Colonic mucosa (tissue), 4 donors: ENCODE measurements around the gene ATP4A. TPM values are rescaled to one million over a fixed set of nuclear protein-coding genes. Genes with fewer than 3 reads are reported as not detected.

Experiments used
- DNase-seq: peaks from one replicate; pipeline ENCODE4 v3.0.0-alpha.2; 2020
- H3K27ac ChIP-seq: fragments of 200-600 bp; one replicate; pipeline ENCODE4 v1.8.0; 2021
- H3K27me3 ChIP-seq: fragments of 200-600 bp; one replicate; pipeline ENCODE4 v1.8.0; 2021
- H3K36me3 ChIP-seq: fragments of 200-600 bp; one replicate; pipeline ENCODE4 v1.8.0; 2021
- H3K4me1 ChIP-seq: fragments of 200-600 bp; one replicate; pipeline ENCODE4 v1.8.0; 2021; ENCODE audit warnings: mild to moderate bottlenecking
- H3K4me3 ChIP-seq: fragments of 200-600 bp; one replicate; pipeline ENCODE4 v1.8.0; 2021
- H3K9ac ChIP-seq, 2 donors: one replicate each; pipeline ENCODE4 v1.7.0; 2013; ENCODE audit warnings: control low read depth in 2 of 2, low read depth in 2 of 2, low read length in 2 of 2
- H3K9me3 ChIP-seq: fragments of 200-600 bp; one replicate; pipeline ENCODE4 v1.8.0; 2021
- CTCF ChIP-seq: fragments of 200-600 bp; IDR thresholded peaks from one replicate; pipeline ENCODE4 v1.8.0; 2022; ENCODE audit warnings: antibody characterized with exemption, mild to moderate bottlenecking
- intact Hi-C: fragments of 100-400 bp; cut with DNase I; formaldehyde crosslinking; loops from one replicate; pipeline ENCODE4 v1.14.1; 2022
- total RNA-seq, 2 donors: library from RNA; stranded (reverse); fragmentation: NEBNext Ultra II Directional in 1 of 2; extraction: Animal tissue kit (Norgen Biotek cat#: 25700) in 1 of 2; gene quantifications; one replicate each; pipeline ENCODE4 v1.2.1, GENCODE V29; 2021
- donor health status: healthy.
- donor health status: DM: no; HTN: no; CAD: no.
- donor health status: DM: no; HTN: no; CAD: no.

The ATP4A gene
- total RNA-seq, 2 donors from 2014 or later, result not detected

GRCh38 chr19:35502751-35503150, 60.7 kb downstream of the ATP4A start:
- intact Hi-C loops, result no loop called here
- Histone ChIP-seq H3K4me3 (no peak overlapping the region), H3K36me3 (no peaks in the 10 kb centered on the region), H3K27ac (no peak overlapping the region), H3K27me3 (no peaks in the 10 kb centered on the region), H3K4me1 (no peaks in the 10 kb centered on the region), H3K9ac (no peak overlapping the region), H3K9me3 (no peaks in the 10 kb centered on the region)
- no peak for DNase-seq
- no peak for TF ChIP-seq CTCF

GRCh38 chr19:35501684-35502083, 61.8 kb downstream of the ATP4A start:
- Histone ChIP-seq H3K27me3 (no peaks in the 10 kb centered on the region), H3K36me3 (no peaks in the 10 kb centered on the region), H3K9ac (no peak overlapping the region), H3K9me3 (no peaks in the 10 kb centered on the region), H3K27ac (no peak overlapping the region), H3K4me1 (no peaks in the 10 kb centered on the region), H3K4me3 (no peak overlapping the region)
- TF ChIP-seq CTCF, result no peak
- DNase-seq, result no peak
- intact Hi-C loops, result no loop called here

GRCh38 chr19:35500611-35501010, 62.8 kb downstream of the ATP4A start:
- no peaks in the 10 kb centered on the region for H3K27me3 ChIP-seq
- no peak overlapping the region for H3K9ac ChIP-seq
- no peak for TF ChIP-seq CTCF
- intact Hi-C loops, result no loop called here
- no peak overlapping the region for H3K27ac ChIP-seq
- H3K4me1 ChIP-seq, result no peaks in the 10 kb centered on the region
- DNase-seq, result no peak
- no peaks in the 10 kb centered on the region for H3K36me3 ChIP-seq
- no peak overlapping the region for H3K4me3 ChIP-seq
- H3K9me3 ChIP-seq, result no peaks in the 10 kb centered on the region

Other genes starting within 250 kb of the ATP4A start
- 1 to 10 TPM; 1.6 to 3.0 TPM for gene CD22, start 234.5 kb downstream of the ATP4A start, total RNA-seq
- gene FFAR1, start 215.8 kb downstream of the ATP4A start, total RNA-seq, result not detected
- under 1 TPM in 1 of 2 donors, not detected in 1; 0.27 TPM for gene FFAR3, start 205.2 kb downstream of the ATP4A start, total RNA-seq
- gene GPR42, start 192.6 kb downstream of the ATP4A start, total RNA-seq, result not detected
- under 1 TPM; 0.22 to 0.82 TPM for gene FFAR2, start 115.4 kb downstream of the ATP4A start, total RNA-seq
- not detected for gene KRTDAP, start 73.2 kb downstream of the ATP4A start, total RNA-seq
- gene DMKN, start 50.0 kb downstream of the ATP4A start, total RNA-seq, result 10 to 100 TPM; 12.8 to 14.6 TPM
- not detected for gene SBSN, start 35.3 kb downstream of the ATP4A start, total RNA-seq
- not detected for gene GAPDHS, start 30.2 kb downstream of the ATP4A start, total RNA-seq
- 100 to 1,000 TPM in 1 of 2 donors, 10 to 100 TPM in 1; 49.6 to 114 TPM for gene TMEM147, start 18.0 kb downstream of the ATP4A start, total RNA-seq
- gene PMIS2, start 22.5 kb upstream of the ATP4A start, total RNA-seq, result not detected
- gene HAUS5, start 49.1 kb upstream of the ATP4A start, total RNA-seq, result 10 to 100 TPM in 1 of 2 donors, 1 to 10 TPM in 1; 5.0 to 17.0 TPM
- gene RBM42, start 65.4 kb upstream of the ATP4A start, total RNA-seq, result 100 to 1,000 TPM in 1 of 2 donors, 10 to 100 TPM in 1; 73.5 to 117 TPM
- gene ETV2, start 78.1 kb upstream of the ATP4A start, total RNA-seq, result 1 to 10 TPM; 1.4 to 1.9 TPM
- 100 to 1,000 TPM; 761 to 820 TPM for gene COX6B1, start 84.7 kb upstream of the ATP4A start, total RNA-seq
- gene UPK1A, start 102.9 kb upstream of the ATP4A start, total RNA-seq, result not detected
- under 1 TPM in 1 of 2 donors, not detected in 1; 0.32 TPM for gene ZBTB32, start 140.9 kb upstream of the ATP4A start, total RNA-seq
- gene KMT2B, start 154.3 kb upstream of the ATP4A start, total RNA-seq, result 10 to 100 TPM; 32.1 to 46.9 TPM
- gene IGFLR1, start 178.8 kb upstream of the ATP4A start, total RNA-seq, result 1 to 10 TPM; 5.4 to 6.9 TPM
- 10 to 100 TPM; 14.9 to 18.7 TPM for gene U2AF1L4, start 181.8 kb upstream of the ATP4A start, total RNA-seq
- gene PSENEN, start 182.0 kb upstream of the ATP4A start, total RNA-seq, result 10 to 100 TPM; 73.8 to 87.4 TPM
- gene LIN37, start 184.9 kb upstream of the ATP4A start, total RNA-seq, result 1 to 10 TPM; 5.1 to 7.5 TPM
- 10 to 100 TPM in 1 of 2 donors, 1 to 10 TPM in 1; 6.3 to 23.6 TPM for gene HSPB6, start 193.4 kb upstream of the ATP4A start, total RNA-seq
- gene PROSER3, start 194.5 kb upstream of the ATP4A start, total RNA-seq, result 10 to 100 TPM; 17.1 to 26.9 TPM
- gene ARHGAP33, start 211.9 kb upstream of the ATP4A start, total RNA-seq, result 10 to 100 TPM in 1 of 2 donors, 1 to 10 TPM in 1; 6.0 to 25.0 TPM
- not detected for gene PRODH2, start 249.2 kb upstream of the ATP4A start, total RNA-seq